NCI-H226 (cell line): Measurements from ENCODE around the gene CPVL.

ENCODE experiments used
- DNase-seq: peaks from one replicate; pipeline ENCODE4 v3.0.0-alpha.2; 2015

Gene CPVL

DNA sequence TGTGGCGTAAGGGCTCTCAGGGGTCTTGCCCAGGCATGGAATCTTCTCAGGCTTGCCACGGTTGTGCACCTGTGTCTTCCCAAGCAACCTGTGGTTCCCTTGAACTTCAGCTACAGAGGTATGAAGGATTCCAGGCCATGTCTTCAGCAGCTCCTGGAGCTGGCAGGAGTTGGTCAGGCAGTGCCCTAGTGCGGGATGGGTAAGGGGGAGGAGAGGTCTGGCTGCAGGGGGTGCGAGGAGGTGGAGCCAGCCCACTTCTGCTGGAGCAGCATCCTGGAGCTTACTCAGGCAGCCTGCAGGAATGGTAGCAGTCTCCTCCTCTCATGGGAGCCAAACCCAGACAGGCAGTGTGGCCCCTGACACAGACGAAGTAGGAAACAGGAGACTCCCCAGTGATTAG is 184.4 kb downstream of the CPVL start:
- no peak for DNase-seq

DNA sequence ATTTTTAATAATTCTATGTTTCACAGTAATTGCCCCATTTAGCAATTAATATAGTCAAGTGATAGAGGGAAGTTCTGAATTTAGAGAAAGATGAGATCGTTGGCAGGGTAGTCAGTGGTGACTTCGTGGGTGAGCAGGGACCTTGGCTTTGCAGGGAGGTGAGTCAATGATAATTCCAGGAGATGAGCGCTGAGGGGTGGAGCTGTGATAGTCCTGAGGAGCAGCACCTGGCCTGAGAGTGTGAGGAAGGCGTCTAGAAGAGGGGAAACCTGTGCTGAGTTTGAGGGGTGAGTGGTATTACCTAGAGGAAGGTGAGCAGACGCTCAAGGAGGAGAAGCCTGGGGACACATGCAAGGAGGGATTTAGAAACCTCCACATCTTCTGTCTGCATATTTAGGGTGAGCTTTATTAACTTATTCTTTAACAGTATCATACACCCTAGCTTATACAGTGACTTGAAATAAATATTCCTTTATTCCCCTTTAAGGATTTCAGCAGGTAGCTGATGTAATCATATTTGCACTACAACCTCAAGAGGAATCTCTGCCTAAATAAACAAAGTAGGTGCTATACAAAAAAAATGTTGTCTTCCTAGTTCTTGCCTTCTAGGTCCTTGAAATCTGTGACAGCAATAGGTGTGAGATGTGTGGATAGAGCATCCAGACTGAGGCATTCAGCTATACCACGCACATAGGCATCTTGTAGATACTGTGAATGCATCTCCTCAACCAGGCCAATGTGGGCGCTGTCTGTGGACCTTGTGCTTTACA is 186.1 kb downstream of the CPVL start:
- no peak for DNase-seq

DNA sequence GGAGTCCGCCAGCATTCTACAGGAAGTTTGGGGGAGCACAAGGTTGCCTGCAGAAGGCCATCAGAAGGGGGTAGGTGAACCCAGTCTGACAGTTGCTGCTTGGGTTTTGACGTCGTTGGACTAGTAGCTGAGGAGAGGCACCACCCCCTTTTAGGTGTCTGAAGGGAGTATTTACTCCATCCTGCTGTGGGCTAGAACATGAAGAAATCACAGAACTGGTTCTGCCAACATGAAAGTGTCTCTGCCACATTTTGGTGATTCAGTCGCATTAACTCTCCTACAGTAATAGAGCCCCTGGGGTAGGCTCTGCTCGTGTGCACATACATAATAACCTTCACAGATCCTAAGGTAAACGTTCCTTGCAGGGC is 187.4 kb downstream of the CPVL start:
- DNase-seq = no peak

DNA sequence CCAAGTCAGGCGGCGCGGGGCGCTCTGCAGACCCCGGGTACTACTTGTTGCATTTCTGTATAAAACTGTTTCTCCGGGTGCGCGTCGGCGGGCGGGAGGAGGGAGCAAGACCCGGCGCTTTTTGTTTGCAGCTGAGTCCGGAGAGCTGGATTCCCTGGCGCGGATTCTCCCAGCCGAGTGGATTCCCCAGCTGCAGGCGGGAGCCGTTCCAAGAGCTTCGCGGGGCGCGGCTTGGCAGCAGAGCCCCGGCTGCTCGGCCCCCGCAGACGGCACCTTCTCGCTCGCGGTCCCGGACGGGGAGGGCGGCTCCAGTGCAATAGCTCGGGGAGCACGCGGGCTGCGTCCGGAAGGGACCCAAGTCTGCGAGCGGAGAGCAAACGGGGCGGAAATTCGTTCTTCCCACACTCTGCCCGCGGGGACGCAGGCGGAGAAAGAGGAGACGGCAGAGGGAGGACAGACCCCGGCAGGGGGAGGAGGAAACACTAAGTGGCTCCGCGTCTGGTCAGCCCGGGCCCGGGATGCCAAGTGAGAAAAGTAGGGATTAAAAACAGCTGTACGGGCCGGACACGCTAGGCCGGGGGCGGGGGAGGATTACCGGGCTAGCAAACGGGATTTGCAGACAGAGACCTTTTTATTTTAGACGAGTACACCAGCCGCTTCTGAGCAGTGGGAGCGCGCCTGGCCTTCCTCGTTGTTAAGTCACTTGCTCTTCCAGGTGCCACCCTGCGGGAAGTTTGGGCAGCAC is 187.9 kb downstream of the CPVL start, which contains the start of gene TRIL:
TSS of gene TRIL (minus strand) at position 96 of the 745 bp plus-strand sequence. CDS start 284 bp downstream, outside the sequence.
- no peak for DNase-seq

DNA sequence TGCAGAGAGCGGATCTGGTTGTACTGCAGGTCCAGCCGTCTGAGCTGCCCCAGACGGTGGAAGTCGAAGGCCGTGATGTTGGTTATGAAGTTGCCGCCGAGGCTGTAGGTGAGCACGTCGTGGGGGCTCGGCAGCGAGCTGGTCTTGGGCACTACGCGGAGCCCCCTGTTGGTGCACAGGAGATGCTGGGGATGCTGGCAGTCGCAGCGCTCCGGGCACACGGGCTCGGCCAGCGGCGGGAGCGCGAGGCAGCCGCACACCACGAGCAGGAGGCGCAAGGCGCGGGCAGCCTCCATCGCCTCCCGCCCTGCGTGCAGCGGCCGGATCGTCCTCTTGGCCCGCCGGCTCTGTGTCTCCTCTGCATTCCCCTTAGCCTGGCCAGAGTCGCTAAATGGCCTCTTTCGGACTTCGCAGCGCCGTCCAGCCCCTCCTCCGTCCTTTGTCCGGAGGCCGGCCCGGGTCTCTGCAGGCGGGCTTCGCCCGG is 188.5 kb downstream of the CPVL start:
- DNase-seq = no peak

DNA sequence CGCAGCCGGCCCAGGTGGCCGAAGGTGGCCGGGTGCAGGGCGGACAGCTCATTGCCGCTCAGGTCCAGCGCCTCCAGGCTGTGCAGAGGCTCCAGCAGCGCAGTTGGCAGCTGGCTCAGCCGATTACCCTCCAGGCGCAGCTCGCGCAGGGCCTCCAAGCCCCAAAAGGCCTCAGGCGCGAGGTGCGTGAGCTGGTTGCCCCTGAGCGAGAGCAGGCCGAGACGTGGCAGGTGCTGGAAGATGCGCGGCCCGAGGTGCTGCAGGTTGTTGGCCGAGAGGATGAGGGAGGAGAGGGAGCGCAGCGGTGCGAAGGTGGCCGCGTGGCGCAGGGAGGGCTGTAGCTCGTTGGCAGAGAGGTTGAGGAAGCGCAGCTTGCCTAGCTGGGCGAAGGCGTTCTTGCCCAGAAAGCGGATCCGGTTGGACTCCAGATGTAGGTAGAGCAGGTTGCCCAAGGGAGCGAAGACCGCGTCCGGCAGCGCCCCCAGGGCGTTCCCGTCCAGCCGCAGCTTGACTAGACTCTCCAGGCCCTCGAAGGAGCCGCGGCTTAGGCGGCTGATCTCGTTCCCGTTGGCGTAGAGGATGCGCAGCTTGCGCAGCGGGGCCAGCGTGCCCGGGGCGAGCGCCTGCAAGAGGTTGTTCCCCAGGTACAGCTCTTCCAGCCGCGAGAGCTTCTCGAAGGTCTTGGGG is 189.1 kb downstream of the CPVL start:
- no peak for DNase-seq

DNA sequence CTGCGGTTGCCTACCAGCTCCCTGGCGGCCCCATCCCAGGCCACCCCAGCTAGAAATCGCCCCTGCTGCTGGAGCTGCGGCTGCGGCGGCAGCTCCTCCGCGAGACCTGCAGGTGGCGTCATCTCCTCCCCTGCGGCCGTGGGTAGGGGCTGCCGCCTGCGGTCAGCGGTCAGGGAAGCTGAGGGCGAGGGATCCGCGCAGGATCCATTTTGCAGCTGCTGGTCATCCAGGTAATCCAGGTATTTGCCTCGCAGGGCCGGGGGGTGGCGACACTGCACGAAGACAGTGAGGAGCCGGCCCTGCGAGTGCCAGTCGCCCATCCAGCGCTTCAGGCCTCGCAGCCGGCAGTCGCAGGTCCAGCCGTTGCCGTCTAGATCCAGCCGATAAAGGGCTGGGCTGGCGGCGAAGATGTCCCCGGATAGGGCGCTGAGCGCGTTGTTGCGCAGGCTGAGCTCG is 189.7 kb downstream of the CPVL start:
- peak; percentile 25 for DNase-seq

DNA sequence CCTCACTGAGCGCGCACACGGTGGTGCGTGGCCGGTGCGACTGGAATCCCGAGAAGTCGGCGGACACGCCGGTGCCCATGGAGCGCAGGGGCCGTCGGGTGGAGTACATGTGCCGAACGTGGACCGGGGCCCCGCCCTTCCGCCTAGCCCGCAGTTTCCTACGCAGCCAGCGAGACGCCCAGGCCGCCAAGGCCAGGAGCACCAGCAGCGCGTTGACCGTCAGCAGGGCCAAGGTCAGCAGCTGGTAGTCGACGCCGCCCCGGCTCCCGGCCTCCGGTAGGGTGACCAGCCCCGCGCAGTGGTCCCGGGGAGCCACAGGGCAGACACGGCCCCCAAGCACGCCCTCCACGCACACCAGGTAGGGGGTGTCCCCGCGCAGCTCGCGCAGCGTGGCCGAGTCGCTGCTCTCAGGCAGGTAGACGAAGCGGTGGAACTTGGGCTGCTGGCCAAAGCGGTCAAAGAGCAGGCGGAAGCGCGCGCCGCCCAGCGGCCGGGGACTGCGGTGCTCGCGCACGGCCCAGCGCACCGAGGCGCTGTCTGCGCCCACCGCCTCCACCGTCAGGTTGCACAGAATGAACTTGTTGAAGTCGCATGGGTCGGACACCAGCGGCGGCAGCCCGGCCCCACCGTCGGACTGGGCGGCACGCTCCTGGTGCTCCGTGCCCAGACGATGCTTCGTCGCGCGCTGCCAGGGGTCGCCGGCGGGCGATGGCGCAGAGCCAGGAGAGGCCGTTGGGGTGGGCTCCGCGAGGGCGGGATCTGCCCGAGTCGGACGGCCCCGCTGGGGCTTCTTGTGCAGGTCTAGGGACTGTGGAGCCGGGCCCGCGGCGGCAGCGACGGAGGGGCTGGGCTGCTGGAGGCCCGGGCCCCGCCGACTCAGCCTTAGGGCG is 190.4 kb downstream of the CPVL start:
- peak; percentile 57 for DNase-seq

DNA sequence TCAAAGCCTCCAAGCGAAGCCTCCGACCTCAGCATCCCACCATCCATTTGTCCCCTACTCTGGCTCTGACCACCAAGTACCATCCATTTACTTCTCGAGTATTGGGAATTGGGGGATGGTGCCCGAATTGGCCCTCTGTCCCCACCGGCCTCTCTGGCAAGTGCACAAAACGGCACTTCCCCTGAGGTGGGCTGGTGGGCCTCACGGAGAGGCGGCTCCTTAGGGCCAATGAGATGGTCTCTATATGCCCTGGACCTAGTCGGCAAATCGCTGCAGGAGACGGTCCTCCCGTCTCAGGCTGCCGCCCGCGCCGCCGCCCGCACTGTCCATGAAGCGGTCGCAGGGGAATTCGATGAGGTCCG is 191.0 kb downstream of the CPVL start:
- no peak for DNase-seq

DNA sequence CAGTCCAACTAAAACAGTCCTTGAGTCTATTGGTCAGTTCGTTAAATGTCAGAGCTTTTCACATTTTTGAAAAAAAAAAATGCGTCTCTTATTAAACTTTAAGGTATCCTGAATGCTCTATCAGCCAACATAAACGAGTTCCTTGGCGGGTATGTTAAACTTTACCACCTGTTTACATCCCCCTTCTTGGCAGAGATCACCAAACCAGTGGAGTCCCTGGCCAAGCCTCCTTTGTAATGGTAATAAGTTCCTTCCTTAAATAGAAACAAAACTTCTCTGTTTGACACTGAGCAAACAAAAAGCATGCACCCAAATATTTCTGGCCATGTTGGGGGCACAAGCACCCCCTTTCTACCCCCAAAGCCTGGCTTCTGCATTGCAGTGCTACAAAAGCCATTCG is 191.4 kb downstream of the CPVL start:
- DNase-seq = no peak

DNA sequence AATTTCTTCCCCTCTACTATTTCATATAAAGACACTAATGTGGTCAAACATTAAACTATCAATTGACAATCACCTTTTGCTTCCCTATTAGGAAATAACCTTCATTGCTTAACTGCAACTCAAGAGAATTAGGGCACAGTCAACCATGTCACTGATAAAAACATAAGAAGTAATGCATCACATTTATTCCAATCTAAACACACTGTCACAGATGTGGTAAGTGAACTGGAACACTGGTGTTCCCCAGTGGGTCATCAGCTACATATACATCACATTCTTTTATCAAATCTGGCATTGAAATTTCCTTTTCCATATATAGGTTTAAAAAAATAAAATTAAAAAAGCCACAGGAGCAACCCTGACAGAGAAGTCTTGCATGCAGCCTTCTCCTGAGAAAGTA is 191.9 kb downstream of the CPVL start:
- DNase-seq = no peak

DNA sequence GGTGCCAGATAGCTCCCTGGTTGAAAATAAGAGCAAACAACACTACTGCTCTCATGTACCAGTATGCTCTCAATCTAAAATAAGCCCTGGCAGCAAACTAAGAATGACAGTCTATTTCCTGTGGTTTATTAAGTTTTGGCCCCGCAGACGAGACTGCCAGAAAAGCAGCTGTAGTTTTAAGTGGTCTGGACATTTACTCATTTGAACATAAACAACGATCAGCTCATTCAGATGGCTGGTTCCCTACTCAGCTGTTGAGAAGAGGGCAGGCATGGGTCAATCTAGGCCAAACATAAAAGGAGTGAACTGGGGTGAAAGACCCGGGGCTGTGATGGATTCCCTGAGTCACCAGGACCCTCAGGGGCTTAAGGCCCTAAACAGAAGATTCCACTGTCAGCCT is 192.7 kb downstream of the CPVL start:
- DNase-seq = no peak
